NB4 (cell line): Measurements from ENCODE around the gene BAZ2B.

ENCODE experiments used
- CTCF ChIP-seq: IDR thresholded peaks from one replicate; pipeline ENCODE4 v1.5.1; 2012; ENCODE audit warnings: low read depth, low read length
- MAX ChIP-seq: IDR thresholded peaks from 2 replicates; pipeline ENCODE4 v1.6.1; 2011; ENCODE audit warnings: low read depth, low read length
- MYC ChIP-seq: IDR thresholded peaks from 2 replicates; pipeline ENCODE4 v1.6.1; 2011; ENCODE audit warnings: low read depth, low read length
- POLR2A ChIP-seq: IDR thresholded peaks from 2 replicates; pipeline ENCODE4 v1.6.1; 2011; ENCODE audit warnings: mild to moderate bottlenecking; ENCODE audit not compliant: insufficient read length; ENCODE audit errors: extremely low read depth

DNA sequence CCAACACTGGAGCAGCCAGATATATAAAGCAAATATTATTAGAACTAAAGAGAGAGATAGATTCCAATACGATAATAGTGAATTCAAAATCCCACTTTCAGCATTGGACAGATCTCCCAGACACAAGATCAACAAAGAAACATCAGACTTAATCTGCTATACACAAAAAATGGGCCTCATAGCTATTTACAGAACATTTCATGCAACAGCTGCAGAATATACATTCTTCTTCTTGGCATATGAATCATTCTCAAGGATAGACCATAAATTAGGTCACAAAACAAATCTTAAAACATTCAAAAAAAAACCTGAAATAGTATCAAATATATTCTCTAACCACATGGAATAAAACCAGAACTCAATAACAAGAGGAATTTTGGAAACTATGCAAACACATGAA is 23.8 kb upstream of the BAZ2B start:
- no peak for TF ChIP-seq MAX
- no peak for TF ChIP-seq POLR2A
- no peak for TF ChIP-seq CTCF
- TF ChIP-seq MYC = no peak
